Stomach (tissue), 9 donors: ENCODE results near the gene NECTIN1. TPM values are rescaled to one million over a fixed set of nuclear protein-coding genes. Genes with fewer than 3 reads are reported as not detected.
A peak's percentile ranks its signal among the peaks of the same experiment; 100 is the strongest.
"Not testable (repeated sequence)": the region's sequence is repeated elsewhere in the genome, so short reads cannot be mapped to it uniquely, and the experiment has no call there.

Experiments used
- DNase-seq, 2 donors: peaks; one replicate each; pipeline versions ENCODE4 v3.0.0 to v3.0.0-alpha.2; 2013 to 2019
- H3K27ac ChIP-seq, 5 donors: fragments of 200-600 bp in 4 of 5; sonication (generic) in 4 of 5; one replicate each; pipeline ENCODE4 v1.5.1; 2013 to 2019; ENCODE audit warnings: mild to moderate bottlenecking in 1 of 5, moderate library complexity in 1 of 5
- H3K27me3 ChIP-seq, 3 donors: fragments of 200-600 bp; sonication (generic); one replicate each; pipeline ENCODE4 v1.5.1; 2017 to 2019; ENCODE audit warnings: mixed run types in 1 of 3
- H3K36me3 ChIP-seq, 4 donors: fragments of 200-600 bp; sonication (generic); 1 replicate in 3 of 4; 2 replicates in 1 of 4; pipeline ENCODE4 v1.5.1; 2016 to 2019
- H3K4me1 ChIP-seq, 4 donors: fragments of 200-600 bp; sonication (generic); one replicate each; pipeline ENCODE4 v1.5.1; 2016 to 2019
- H3K4me3 ChIP-seq, 4 donors: fragments of 200-600 bp; sonication (generic) in 3 of 4; one replicate each; pipeline ENCODE4 v1.5.1; 2016 to 2019; ENCODE audit warnings: mild to moderate bottlenecking in 1 of 4
- H3K9me3 ChIP-seq, 4 donors: fragments of 200-600 bp; sonication (generic); one replicate each; pipeline ENCODE4 v1.5.1; 2016 to 2019
- EP300 ChIP-seq: sonication (generic); formaldehyde crosslinking; IDR thresholded peaks from one replicate; pipeline ENCODE4 v1.6.1; 2017; ENCODE audit warnings: antibody characterized with exemption
- POLR2A ChIP-seq, 4 donors: fragments of 450-650 bp; IDR thresholded peaks; one replicate each; pipeline ENCODE4 v1.6.1; 2016; ENCODE audit warnings: antibody characterized with exemption in 4 of 4, control low read depth in 2 of 4, mild to moderate bottlenecking in 1 of 4, moderate library complexity in 1 of 4
- POLR2AphosphoS5 ChIP-seq, 3 donors: sonication (generic); formaldehyde crosslinking; IDR thresholded peaks; one replicate each; pipeline ENCODE4 v1.6.1; 2016; ENCODE audit warnings: antibody characterized with exemption in 3 of 3
- WGBS, 5 donors: extraction: QIAGEN DNeasy Blood & Tissue Kit in 3 of 5; methylation state at CpG; one replicate each; pipeline versions ENCODE4 v1.1.5 to v1.1.7; 2013 to 2018; 5-methylcytosine and 5-hydroxymethylcytosine counted together
- intact Hi-C: fragments of 100-400 bp; cut with DNase I; formaldehyde crosslinking; loops from one replicate; pipeline ENCODE4 v1.15.1; 2023; ENCODE audit warnings: low total_unique reads
- polyA plus RNA-seq, 3 donors: library from polyadenylated mRNA; stranded (reverse); fragments of 200-250 nt; gene quantifications; one replicate each; pipeline ENCODE4 v1.2.3, GENCODE V29; 2013
- total RNA-seq, 5 donors: library from RNA; depleted of rRNA; stranded (reverse); fragments of >200 nt; gene quantifications; one replicate each; pipeline versions ENCODE4 v1.1.0 to v1.2.3, GENCODE V29; 2014 to 2016
- TF ChIP-seq, protein P1 (sequence below), 7 experiments: fragments of 450-650 bp in 4 of 7; fragments of 200-600 bp in 3 of 7; sonication (generic) in 3 of 7; IDR thresholded peaks; one replicate each; pipeline ENCODE4 v1.5.1; 2016 to 2019; ENCODE audit warnings: antibody characterized with exemption in 7 of 7, control low read depth in 2 of 7, mild to moderate bottlenecking in 1 of 7
- donor health status: healthy with polysubstance abuse.
- donor health status: Bipolar disorder and iron deficiency.
- donor health status: healthy.

The NECTIN1 gene
- total and polyA plus RNA-seq, 8 donors = 1.2 to 92.1 (median 6.0) TPM

DNA sequence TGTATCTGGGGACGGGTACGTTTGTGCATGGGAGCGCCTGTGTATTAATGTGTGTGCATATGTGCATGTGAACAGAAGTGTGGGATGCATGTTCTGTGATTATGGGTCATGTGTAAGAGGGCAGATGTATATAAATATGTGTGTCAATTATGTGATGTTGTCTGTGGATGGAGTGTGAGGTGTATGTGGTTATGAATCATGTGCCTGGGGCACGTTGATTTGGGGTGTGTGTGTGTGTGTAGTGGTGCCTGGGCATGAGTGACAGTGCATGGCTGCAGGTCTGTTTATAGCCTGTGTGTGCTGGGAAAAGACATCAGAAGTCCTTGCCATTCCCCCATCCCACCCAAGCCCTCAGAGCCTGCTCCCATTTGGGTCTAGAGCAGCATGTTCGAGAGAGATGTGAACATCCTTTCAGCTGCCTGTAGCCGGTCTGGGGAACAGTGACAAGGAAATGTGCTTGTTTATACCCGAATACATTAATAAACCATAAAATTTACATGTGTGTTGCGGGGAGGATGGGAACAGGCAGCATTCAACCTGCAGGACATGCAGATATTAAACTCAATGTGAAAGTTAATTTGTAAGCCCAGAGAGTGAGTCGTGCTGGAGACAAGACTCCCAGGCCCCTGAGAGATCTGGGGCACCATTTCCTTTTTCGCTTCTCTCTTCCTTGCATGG is 129.0 kb downstream of the NECTIN1 start:
- Histone ChIP-seq H3K4me1 (no peaks in the 10 kb centered on the region), H3K4me3 (no peak overlapping the region), H3K36me3 (no peaks in the 10 kb centered on the region), H3K27ac (no peak overlapping the region), H3K9me3 (no peaks in the 10 kb centered on the region), H3K27me3 (peaks cover 0 to 26% (median 0%) of the 10 kb centered on the region in 3 donors)
- intact Hi-C loops = no loop called here
- 68 to 75% (median 69%) methylated on average over 10 of the region's 10 CpGs for WGBS, 5 donors
- TF ChIP-seq, protein P1, sequence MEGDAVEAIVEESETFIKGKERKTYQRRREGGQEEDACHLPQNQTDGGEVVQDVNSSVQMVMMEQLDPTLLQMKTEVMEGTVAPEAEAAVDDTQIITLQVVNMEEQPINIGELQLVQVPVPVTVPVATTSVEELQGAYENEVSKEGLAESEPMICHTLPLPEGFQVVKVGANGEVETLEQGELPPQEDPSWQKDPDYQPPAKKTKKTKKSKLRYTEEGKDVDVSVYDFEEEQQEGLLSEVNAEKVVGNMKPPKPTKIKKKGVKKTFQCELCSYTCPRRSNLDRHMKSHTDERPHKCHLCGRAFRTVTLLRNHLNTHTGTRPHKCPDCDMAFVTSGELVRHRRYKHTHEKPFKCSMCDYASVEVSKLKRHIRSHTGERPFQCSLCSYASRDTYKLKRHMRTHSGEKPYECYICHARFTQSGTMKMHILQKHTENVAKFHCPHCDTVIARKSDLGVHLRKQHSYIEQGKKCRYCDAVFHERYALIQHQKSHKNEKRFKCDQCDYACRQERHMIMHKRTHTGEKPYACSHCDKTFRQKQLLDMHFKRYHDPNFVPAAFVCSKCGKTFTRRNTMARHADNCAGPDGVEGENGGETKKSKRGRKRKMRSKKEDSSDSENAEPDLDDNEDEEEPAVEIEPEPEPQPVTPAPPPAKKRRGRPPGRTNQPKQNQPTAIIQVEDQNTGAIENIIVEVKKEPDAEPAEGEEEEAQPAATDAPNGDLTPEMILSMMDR (IDR thresholded peaks at IDR 0.05) = no peak
- TF ChIP-seq POLR2AphosphoS5 (IDR thresholded peaks at IDR 0.05) (no peak), POLR2A (IDR thresholded peaks at IDR 0.05) (no peak), EP300 (no peak)
- DNase-seq = no peak

GRCh38 chr11:119595941-119596340 is 133.1 kb downstream of the NECTIN1 start:
- 64 to 83% (median 68%) methylated on average over 2 of the region's 2 CpGs for WGBS, 5 donors
- DNase-seq, intact Hi-C loops, H3K36me3 ChIP-seq, H3K9me3 ChIP-seq, H3K4me1 ChIP-seq, H3K27ac ChIP-seq, H3K27me3 ChIP-seq, H3K4me3 ChIP-seq: not testable (repeated sequence)

GRCh38 chr11:119594639-119595249 is 134.3 kb downstream of the NECTIN1 start:
- H3K27ac ChIP-seq = no peak overlapping the region
- WGBS, 5 donors = 48 to 61% (median 57%) methylated on average over 4 of the region's 4 CpGs
- TF ChIP-seq, protein P1 (IDR thresholded peaks at IDR 0.05) = no peak
- TF ChIP-seq POLR2AphosphoS5 (IDR thresholded peaks at IDR 0.05) = no peak
- no peak for TF ChIP-seq POLR2A (IDR thresholded peaks at IDR 0.05)
- no peak for TF ChIP-seq EP300

DNA sequence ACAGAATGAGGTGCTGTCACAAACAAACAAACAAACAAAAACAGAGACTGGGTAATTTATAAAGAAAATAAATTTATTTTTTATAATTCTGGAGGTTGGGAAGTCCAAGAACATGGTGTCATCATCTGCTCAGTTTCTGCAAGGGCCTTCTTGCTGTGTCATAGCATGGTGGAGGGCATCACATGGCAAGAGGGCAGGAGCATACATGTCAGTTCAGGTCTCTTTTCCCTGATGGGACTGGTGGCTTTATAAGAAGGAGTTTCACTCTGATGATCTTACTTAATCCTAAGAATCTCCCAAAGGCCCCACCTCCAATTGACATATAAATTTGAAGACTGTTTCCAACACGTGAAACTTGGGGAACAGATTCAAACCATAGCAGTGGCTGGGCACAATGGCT is 135.7 kb downstream of the NECTIN1 start:
- no peak overlapping the region for H3K4me3 ChIP-seq
- H3K36me3 ChIP-seq = no peaks in the 10 kb centered on the region
- DNase-seq = no peak
- H3K27ac ChIP-seq = no peak overlapping the region
- intact Hi-C loops = no loop called here
- TF ChIP-seq POLR2A (IDR thresholded peaks at IDR 0.05) = no peak
- no peak for TF ChIP-seq POLR2AphosphoS5 (IDR thresholded peaks at IDR 0.05)
- TF ChIP-seq EP300 = no peak
- TF ChIP-seq, protein P1 (IDR thresholded peaks at IDR 0.05) = no peak
- H3K9me3 ChIP-seq = peaks cover 0 to 10% (median 3%) of the 10 kb centered on the region in 4 donors
- peaks cover 0 to 14% (median 0%) of the 10 kb centered on the region in 4 donors for H3K4me1 ChIP-seq
- H3K27me3 ChIP-seq = no peaks in the 10 kb centered on the region
- WGBS, 5 donors = 74 to 89% (median 82%) methylated on average over 1 of the region's 1 CpG

More at GRCh38 chr11:119594639-119595249, 134.3 kb downstream of the NECTIN1 start:
- DNase-seq = peak in 1 of 2 donors; percentile 61
- H3K4me3 ChIP-seq = no peak overlapping the region
- H3K9me3 ChIP-seq = peaks cover 0 to 10% (median 3%) of the 10 kb centered on the region in 4 donors
- no peaks in the 10 kb centered on the region for H3K27me3 ChIP-seq
- no peaks in the 10 kb centered on the region for H3K36me3 ChIP-seq
- peaks cover 0 to 14% (median 0%) of the 10 kb centered on the region in 4 donors for H3K4me1 ChIP-seq
- intact Hi-C loops = no loop called here

DNA sequence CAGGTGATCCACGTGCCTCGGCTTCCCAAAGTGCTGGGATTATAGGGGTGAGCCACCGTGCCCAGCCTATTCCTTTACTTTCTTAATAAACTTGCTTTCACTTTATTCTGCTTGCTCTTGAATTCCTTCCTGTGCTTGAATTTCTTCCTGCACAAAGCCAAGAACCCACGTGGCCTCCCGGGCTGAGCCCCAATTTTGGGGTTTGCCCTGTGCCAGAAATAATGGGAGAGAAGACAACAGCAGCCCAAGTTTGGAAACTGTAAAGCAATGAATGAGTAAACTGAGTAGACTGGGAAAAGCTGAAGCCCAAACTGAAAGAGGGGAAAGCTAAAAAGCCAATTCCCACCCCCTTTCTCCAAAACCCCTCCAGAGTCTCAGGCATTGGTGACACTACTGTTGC is 136.4 kb downstream of the NECTIN1 start:
- Histone ChIP-seq H3K9me3 (peaks cover 0 to 10% (median 3%) of the 10 kb centered on the region in 4 donors), H3K27ac (no peak overlapping the region), H3K4me3 (no peak overlapping the region), H3K4me1 (peaks cover 0 to 14% (median 0%) of the 10 kb centered on the region in 4 donors), H3K27me3 (no peaks in the 10 kb centered on the region), H3K36me3 (no peaks in the 10 kb centered on the region)
- intact Hi-C loops = no loop called here
- peak in 1 of 2 donors; percentile 61 for DNase-seq
- TF ChIP-seq, protein P1 (IDR thresholded peaks at IDR 0.05) = no peak
- TF ChIP-seq POLR2A (IDR thresholded peaks at IDR 0.05) (no peak), EP300 (no peak)
- WGBS, 5 donors = 56 to 79% (median 70%) methylated on average over 5 of the region's 5 CpGs
